WTC11 (cell line): Measurements from ENCODE around the gene RIC8B. TPM values are rescaled to one million over a fixed set of nuclear protein-coding genes. Genes with fewer than 3 reads are reported as not detected.

Source experiments
- ATAC-seq: fragments of 200-7000 bp; cut with Tn5 transposase; 2 replicates; pipeline ENCODE4 v1.10.0; 2021; ENCODE audit warnings: mild to moderate bottlenecking, moderate library complexity
- CTCF ChIA-PET: fragments of 300-600 bp; sonication (Branson Sonifier 250); formaldehyde crosslinking; loops from one replicate; lab custom pipeline; 2021; ENCODE audit warnings: antibody characterized with exemption; lab: Charles Lee
- POLR2A ChIA-PET: fragments of 350-600 bp; sonication (Branson Sonifier 250); formaldehyde crosslinking; loops from one replicate; lab custom pipeline; 2021; ENCODE audit warnings: antibody characterized with exemption; lab: Charles Lee
- DNase-seq: peaks from one replicate; pipeline ENCODE4 v3.0.0; 2021; ENCODE audit warnings: low spot score
- H3K27ac Mint-ChIP-seq: 2 replicates; pipeline ENCODE4 v1.8.0; 2021; ENCODE audit warnings: mixed read lengths
- H3K27me3 Mint-ChIP-seq: 2 replicates; pipeline ENCODE4 v1.8.0; 2021; ENCODE audit warnings: low read depth, mild to moderate bottlenecking, moderate library complexity, mixed read lengths
- H3K36me3 Mint-ChIP-seq: 2 replicates; pipeline ENCODE4 v1.8.0; 2021; ENCODE audit warnings: mixed read lengths
- H3K4me1 Mint-ChIP-seq: 2 replicates; pipeline ENCODE4 v1.8.0; 2022; ENCODE audit warnings: mixed read lengths
- H3K4me3 Mint-ChIP-seq: 2 replicates; pipeline ENCODE4 v1.8.0; 2021; ENCODE audit warnings: mild to moderate bottlenecking, moderate library complexity, mixed read lengths
- H3K9me3 Mint-ChIP-seq: 2 replicates; pipeline ENCODE4 v1.8.0; 2021; ENCODE audit warnings: mixed read lengths
- CREM ChIP-seq: sonication (generic); formaldehyde crosslinking; IDR thresholded peaks from 2 replicates; pipeline ENCODE4 v1.8.1; 2022; ENCODE audit warnings: mild to moderate bottlenecking, missing genetic modification reagents, moderate library complexity
- FOXJ3 ChIP-seq: sonication (generic); formaldehyde crosslinking; IDR thresholded peaks from 2 replicates; pipeline ENCODE4 v1.9.0; 2021; ENCODE audit warnings: missing genetic modification reagents, mild to moderate bottlenecking, borderline replicate concordance
- FOXP1 ChIP-seq: sonication (generic); formaldehyde crosslinking; IDR thresholded peaks from 2 replicates; pipeline ENCODE4 v1.8.0; 2022; ENCODE audit warnings: missing genetic modification reagents, mild to moderate bottlenecking, moderate library complexity, borderline replicate concordance
- MXD4 ChIP-seq: fragments of 250-450 bp; sonication (Bioruptor Pico); IDR thresholded peaks from 2 replicates; pipeline ENCODE4 v1.8.0; 2021; ENCODE audit warnings: mild to moderate bottlenecking, moderate library complexity, borderline replicate concordance
- NR3C1 ChIP-seq: sonication (generic); formaldehyde crosslinking; conservative IDR thresholded peaks from 2 replicates; pipeline ENCODE4 v1.8.1; 2023; ENCODE audit warnings: low read depth, mild to moderate bottlenecking, missing genetic modification reagents
- OVOL2 ChIP-seq: fragments of 250-450 bp; sonication (Bioruptor Pico); IDR thresholded peaks from 2 replicates; pipeline ENCODE4 v1.9.0; 2021; ENCODE audit warnings: mild to moderate bottlenecking, borderline replicate concordance
- ZBTB21 ChIP-seq: sonication (generic); formaldehyde crosslinking; IDR thresholded peaks from 2 replicates; pipeline ENCODE4 v1.8.1; 2023; ENCODE audit warnings: mild to moderate bottlenecking, missing genetic modification reagents, borderline replicate concordance
- ZNF138 ChIP-seq: sonication (generic); formaldehyde crosslinking; conservative IDR thresholded peaks from 2 replicates; pipeline ENCODE4 v1.8.1; 2022; ENCODE audit warnings: mild to moderate bottlenecking, moderate library complexity, missing genetic modification reagents
- ZNF263 ChIP-seq: sonication (generic); formaldehyde crosslinking; IDR thresholded peaks from 2 replicates; pipeline ENCODE4 v1.8.1; 2022; ENCODE audit warnings: low read depth, mild to moderate bottlenecking, moderate library complexity, missing genetic modification reagents
- ZNF396 ChIP-seq: fragments of 250-450 bp; sonication (Bioruptor Pico); IDR thresholded peaks from 2 replicates; pipeline ENCODE4 v1.8.0; 2021; ENCODE audit warnings: mild to moderate bottlenecking, moderate library complexity, borderline replicate concordance
- ZNF671 ChIP-seq: fragments of 250-450 bp; sonication (Bioruptor Pico); IDR thresholded peaks from 2 replicates; pipeline ENCODE4 v1.8.0; 2021; ENCODE audit warnings: mild to moderate bottlenecking
- total RNA-seq: library from RNA; stranded (reverse); gene quantifications from 3 replicates; pipeline ENCODE4 v1.2.3, GENCODE V29; 2021
- TF ChIP-seq, protein P1 (sequence below): sonication (generic); formaldehyde crosslinking; conservative IDR thresholded peaks from 2 replicates; pipeline ENCODE4 v1.8.1; 2023; ENCODE audit warnings: mild to moderate bottlenecking, low read depth, missing genetic modification reagents, moderate library complexity
- TF ChIP-seq, protein P2 (sequence below): sonication (generic); formaldehyde crosslinking; IDR thresholded peaks from 2 replicates; pipeline ENCODE4 v1.8.0; 2022; ENCODE audit warnings: mild to moderate bottlenecking, missing genetic modification reagents
- TF ChIP-seq, protein P3 (sequence below): fragments of 250-450 bp; sonication (Bioruptor Pico); conservative IDR thresholded peaks from 2 replicates; pipeline ENCODE4 v1.9.0; 2021; ENCODE audit warnings: mild to moderate bottlenecking
- TF ChIP-seq, protein P4 (sequence below): sonication (generic); formaldehyde crosslinking; IDR thresholded peaks from 2 replicates; pipeline ENCODE4 v1.8.1; 2023; ENCODE audit warnings: mild to moderate bottlenecking, missing genetic modification reagents, borderline replicate concordance
- TF ChIP-seq, protein P5 (sequence below): fragments of 250-450 bp; sonication (Bioruptor Pico); IDR thresholded peaks from 2 replicates; pipeline ENCODE4 v1.9.0; 2021; ENCODE audit warnings: moderate library complexity, mild to moderate bottlenecking, inconsistent platforms, borderline replicate concordance
- TF ChIP-seq, protein P6 (sequence below): fragments of 250-450 bp; sonication (Bioruptor Pico); IDR thresholded peaks from 2 replicates; pipeline ENCODE4 v2.1.2; 2022; ENCODE audit warnings: mild to moderate bottlenecking, moderate library complexity

The RIC8B gene
- total RNA-seq, 1 experiment from 2014 or later = 20.2 TPM

DNA sequence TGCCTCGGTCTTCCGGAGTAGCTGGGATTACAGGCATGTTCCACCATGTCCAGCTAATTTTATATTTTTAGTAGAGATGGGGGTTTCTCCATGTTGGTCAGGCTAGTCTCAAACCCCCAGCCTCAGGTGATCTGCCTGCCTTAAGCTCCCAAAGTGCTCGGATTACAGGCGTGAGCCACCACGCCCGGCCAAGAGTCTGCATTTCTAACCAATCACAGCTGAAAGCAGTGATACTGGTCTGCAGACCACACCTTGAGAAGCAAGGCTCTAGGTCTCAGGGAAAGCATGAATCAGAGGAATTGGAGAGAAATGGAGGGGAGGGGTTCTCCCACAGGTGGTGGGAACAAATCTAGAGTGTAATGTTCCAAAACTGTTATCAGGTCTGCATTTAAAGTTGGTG is 126.1 kb downstream of the RIC8B start (continued):
- TF ChIP-seq, protein P1, sequence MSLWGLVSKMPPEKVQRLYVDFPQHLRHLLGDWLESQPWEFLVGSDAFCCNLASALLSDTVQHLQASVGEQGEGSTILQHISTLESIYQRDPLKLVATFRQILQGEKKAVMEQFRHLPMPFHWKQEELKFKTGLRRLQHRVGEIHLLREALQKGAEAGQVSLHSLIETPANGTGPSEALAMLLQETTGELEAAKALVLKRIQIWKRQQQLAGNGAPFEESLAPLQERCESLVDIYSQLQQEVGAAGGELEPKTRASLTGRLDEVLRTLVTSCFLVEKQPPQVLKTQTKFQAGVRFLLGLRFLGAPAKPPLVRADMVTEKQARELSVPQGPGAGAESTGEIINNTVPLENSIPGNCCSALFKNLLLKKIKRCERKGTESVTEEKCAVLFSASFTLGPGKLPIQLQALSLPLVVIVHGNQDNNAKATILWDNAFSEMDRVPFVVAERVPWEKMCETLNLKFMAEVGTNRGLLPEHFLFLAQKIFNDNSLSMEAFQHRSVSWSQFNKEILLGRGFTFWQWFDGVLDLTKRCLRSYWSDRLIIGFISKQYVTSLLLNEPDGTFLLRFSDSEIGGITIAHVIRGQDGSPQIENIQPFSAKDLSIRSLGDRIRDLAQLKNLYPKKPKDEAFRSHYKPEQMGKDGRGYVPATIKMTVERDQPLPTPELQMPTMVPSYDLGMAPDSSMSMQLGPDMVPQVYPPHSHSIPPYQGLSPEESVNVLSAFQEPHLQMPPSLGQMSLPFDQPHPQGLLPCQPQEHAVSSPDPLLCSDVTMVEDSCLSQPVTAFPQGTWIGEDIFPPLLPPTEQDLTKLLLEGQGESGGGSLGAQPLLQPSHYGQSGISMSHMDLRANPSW (CRISPR knock-in tag) = no peak
- no peak for TF ChIP-seq FOXP1
- no peak for TF ChIP-seq NR3C1 (CRISPR knock-in tag)
- TF ChIP-seq FOXJ3 (CRISPR knock-in tag) = no peak
- TF ChIP-seq ZNF671 (CRISPR knock-in tag) = no peak
- TF ChIP-seq, protein P2, sequence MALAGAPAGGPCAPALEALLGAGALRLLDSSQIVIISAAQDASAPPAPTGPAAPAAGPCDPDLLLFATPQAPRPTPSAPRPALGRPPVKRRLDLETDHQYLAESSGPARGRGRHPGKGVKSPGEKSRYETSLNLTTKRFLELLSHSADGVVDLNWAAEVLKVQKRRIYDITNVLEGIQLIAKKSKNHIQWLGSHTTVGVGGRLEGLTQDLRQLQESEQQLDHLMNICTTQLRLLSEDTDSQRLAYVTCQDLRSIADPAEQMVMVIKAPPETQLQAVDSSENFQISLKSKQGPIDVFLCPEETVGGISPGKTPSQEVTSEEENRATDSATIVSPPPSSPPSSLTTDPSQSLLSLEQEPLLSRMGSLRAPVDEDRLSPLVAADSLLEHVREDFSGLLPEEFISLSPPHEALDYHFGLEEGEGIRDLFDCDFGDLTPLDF (CRISPR knock-in tag) = no peak
- no peak for TF ChIP-seq ZNF138 (CRISPR knock-in tag)

DNA sequence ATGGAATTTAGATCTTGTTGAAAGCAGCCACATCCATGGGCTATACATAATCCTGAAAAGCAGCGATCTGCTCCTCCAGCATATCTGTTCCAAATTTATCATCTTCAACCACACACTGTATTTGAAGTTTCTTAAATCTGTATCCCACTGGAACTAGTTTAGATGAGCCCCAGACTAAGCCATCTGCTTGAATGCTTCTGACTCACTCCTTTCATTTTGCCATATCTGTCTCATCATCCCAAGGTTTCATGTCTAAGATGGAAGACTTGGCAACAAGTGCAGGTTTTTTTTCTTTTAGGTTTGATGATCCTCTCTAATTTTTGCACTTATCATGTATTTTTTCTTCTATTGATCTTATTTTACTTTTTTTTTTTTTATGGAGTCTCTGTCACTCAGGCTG is 126.8 kb downstream of the RIC8B start:
- Mint-ChIP-seq H3K9me3 (no peaks in the 10 kb centered on the region), H3K4me1 (peaks cover 18% of the 10 kb centered on the region), H3K27ac (no peak overlapping the region), H3K4me3 (no peak overlapping the region), H3K27me3 (peaks cover 40% of the 10 kb centered on the region)
- ATAC-seq (no peak), DNase-seq (no peak)
- POLR2A ChIA-PET = no interaction called here
- TF ChIP-seq CREM (CRISPR knock-in tag) (no peak), MXD4 (no peak), ZBTB21 (CRISPR knock-in tag) (no peak), OVOL2 (CRISPR knock-in tag) (no peak), ZNF263 (CRISPR knock-in tag) (no peak), ZNF396 (CRISPR knock-in tag) (no peak)
- TF ChIP-seq, protein P3, sequence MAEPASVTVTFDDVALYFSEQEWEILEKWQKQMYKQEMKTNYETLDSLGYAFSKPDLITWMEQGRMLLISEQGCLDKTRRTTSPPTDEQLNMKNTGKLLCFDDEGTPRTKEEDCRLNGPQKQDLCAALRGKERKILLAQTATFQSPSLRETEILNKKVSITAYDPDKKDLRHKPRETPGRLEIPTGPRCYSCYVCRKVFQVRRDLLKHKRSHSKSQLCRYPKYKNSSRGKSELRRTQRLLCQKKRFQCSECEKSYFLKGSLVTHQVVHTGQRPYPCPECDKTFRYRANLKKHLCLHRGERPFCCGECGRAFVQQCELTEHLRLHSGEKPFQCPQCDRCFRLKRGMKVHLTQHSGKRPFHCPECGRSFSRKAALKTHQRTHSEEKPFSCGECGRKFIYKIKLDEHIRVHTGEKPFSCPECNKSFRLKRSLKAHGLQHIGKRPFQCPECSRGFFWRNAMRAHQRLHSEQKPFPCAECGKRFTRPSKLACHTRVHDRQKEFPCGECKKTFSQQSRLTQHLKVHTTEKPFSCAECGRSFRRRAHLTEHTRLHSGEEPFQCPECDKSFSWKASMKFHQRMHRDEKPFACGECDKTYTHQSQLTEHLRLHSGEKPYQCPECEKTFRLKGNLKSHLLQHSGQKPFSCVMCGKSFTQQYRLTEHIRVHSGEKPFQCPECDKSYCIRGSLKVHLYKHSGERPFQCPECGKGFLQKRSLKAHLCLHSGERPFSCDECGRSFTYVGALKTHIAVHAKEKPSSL (CRISPR knock-in tag) = no peak
- TF ChIP-seq, protein P4, sequence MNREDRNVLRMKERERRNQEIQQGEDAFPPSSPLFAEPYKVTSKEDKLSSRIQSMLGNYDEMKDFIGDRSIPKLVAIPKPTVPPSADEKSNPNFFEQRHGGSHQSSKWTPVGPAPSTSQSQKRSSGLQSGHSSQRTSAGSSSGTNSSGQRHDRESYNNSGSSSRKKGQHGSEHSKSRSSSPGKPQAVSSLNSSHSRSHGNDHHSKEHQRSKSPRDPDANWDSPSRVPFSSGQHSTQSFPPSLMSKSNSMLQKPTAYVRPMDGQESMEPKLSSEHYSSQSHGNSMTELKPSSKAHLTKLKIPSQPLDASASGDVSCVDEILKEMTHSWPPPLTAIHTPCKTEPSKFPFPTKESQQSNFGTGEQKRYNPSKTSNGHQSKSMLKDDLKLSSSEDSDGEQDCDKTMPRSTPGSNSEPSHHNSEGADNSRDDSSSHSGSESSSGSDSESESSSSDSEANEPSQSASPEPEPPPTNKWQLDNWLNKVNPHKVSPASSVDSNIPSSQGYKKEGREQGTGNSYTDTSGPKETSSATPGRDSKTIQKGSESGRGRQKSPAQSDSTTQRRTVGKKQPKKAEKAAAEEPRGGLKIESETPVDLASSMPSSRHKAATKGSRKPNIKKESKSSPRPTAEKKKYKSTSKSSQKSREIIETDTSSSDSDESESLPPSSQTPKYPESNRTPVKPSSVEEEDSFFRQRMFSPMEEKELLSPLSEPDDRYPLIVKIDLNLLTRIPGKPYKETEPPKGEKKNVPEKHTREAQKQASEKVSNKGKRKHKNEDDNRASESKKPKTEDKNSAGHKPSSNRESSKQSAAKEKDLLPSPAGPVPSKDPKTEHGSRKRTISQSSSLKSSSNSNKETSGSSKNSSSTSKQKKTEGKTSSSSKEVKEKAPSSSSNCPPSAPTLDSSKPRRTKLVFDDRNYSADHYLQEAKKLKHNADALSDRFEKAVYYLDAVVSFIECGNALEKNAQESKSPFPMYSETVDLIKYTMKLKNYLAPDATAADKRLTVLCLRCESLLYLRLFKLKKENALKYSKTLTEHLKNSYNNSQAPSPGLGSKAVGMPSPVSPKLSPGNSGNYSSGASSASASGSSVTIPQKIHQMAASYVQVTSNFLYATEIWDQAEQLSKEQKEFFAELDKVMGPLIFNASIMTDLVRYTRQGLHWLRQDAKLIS = no peak
- TF ChIP-seq, protein P5, sequence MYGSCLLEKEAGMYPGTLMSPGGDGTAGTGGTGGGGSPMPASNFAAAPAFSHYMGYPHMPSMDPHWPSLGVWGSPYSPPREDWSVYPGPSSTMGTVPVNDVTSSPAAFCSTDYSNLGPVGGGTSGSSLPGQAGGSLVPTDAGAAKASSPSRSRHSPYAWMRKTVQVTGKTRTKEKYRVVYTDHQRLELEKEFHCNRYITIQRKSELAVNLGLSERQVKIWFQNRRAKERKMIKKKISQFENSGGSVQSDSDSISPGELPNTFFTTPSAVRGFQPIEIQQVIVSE (CRISPR knock-in tag) = no peak
- TF ChIP-seq, protein P6, sequence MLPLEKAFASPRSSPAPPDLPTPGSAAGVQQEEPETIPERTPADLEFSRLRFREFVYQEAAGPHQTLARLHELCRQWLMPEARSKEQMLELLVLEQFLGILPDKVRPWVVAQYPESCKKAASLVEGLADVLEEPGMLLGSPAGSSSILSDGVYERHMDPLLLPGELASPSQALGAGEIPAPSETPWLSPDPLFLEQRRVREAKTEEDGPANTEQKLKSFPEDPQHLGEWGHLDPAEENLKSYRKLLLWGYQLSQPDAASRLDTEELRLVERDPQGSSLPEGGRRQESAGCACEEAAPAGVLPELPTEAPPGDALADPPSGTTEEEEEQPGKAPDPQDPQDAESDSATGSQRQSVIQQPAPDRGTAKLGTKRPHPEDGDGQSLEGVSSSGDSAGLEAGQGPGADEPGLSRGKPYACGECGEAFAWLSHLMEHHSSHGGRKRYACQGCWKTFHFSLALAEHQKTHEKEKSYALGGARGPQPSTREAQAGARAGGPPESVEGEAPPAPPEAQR (CRISPR knock-in tag) = no peak
- TF ChIP-seq, all 79 proteins: peak for 0
- CTCF ChIA-PET = interaction anchor here (2.2 kb wide), 1 partner anchor 17 kb away, joined by 8 read pairs; no protein-coding TSS in a partner anchor
- no peaks in the 10 kb centered on the region for H3K36me3 Mint-ChIP-seq
